ENCODE data around the gene BIRC3. TPM values are rescaled to one million over a fixed set of nuclear protein-coding genes. Genes with fewer than 3 reads are reported as not detected.

The BIRC3 gene
- total RNA-seq = 0.16 and 0.62 TPM in 2 replicates
- 0.05 TPM for polyA plus RNA-seq (2012)

GRCh38 chr11:102317099-102317767 lies at the start of gene BIRC3:
Gene BIRC3, plus strand, starts transcription at chr11:102317484. Its CDS starts 7,026 bp downstream, at chr11:102324510.
- peak; percentile 98 for DNase-seq (ENCODE audit: low read depth)

- DNase-seq (ENCODE audit: low read depth) = no peak
Observed at GRCh38 chr11:102267609-102268008, 49.7 kb upstream of the BIRC3 start.

- DNase-seq (ENCODE audit: low read depth) = peak; percentile 78
Observed at GRCh38 chr11:102268083-102268984, 49.0 kb upstream of the BIRC3 start.

- no peak for DNase-seq (ENCODE audit: low read depth)
Observed at GRCh38 chr11:102268985-102269470, 48.3 kb upstream of the BIRC3 start.

GRCh38 chr11:102269927-102270326 lies 47.4 kb upstream of the BIRC3 start:
- no peak for DNase-seq (ENCODE audit: low read depth)

- DNase-seq (ENCODE audit: low read depth) = no peak
Observed at GRCh38 chr11:102272047-102272824, 45.0 kb upstream of the BIRC3 start.

- DNase-seq (ENCODE audit: low read depth) = no peak
Observed at GRCh38 chr11:102274628-102275027, 42.7 kb upstream of the BIRC3 start.

- DNase-seq (ENCODE audit: low read depth) = peak; percentile 39
Observed at GRCh38 chr11:102276362-102276761, 40.9 kb upstream of the BIRC3 start.

GRCh38 chr11:102276783-102277182 lies 40.5 kb upstream of the BIRC3 start:
- DNase-seq (ENCODE audit: low read depth) = no peak

GRCh38 chr11:102279641-102280170 lies 37.6 kb upstream of the BIRC3 start:
- peak; percentile 38 for DNase-seq (ENCODE audit: low read depth)

GRCh38 chr11:102280245-102280833 lies 36.9 kb upstream of the BIRC3 start:
- DNase-seq (ENCODE audit: low read depth) = no peak

GRCh38 chr11:102283116-102283485 lies 34.2 kb upstream of the BIRC3 start:
- no peak for DNase-seq (ENCODE audit: low read depth)

GRCh38 chr11:102284008-102284407 lies 33.3 kb upstream of the BIRC3 start:
- no peak for DNase-seq (ENCODE audit: low read depth)

- no peak for DNase-seq (ENCODE audit: low read depth)
Observed at GRCh38 chr11:102286292-102286691, 31.0 kb upstream of the BIRC3 start.

GRCh38 chr11:102287964-102288724 lies 29.1 kb upstream of the BIRC3 start:
- peak; percentile 80 for DNase-seq (ENCODE audit: low read depth)

- DNase-seq (ENCODE audit: low read depth) = no peak
Observed at GRCh38 chr11:102288725-102289083, 28.6 kb upstream of the BIRC3 start.

- no peak for DNase-seq (ENCODE audit: low read depth)
Observed at GRCh38 chr11:102289592-102289991, 27.7 kb upstream of the BIRC3 start.

- no peak for DNase-seq (ENCODE audit: low read depth)
Observed at GRCh38 chr11:102291831-102292230, 25.5 kb upstream of the BIRC3 start.

GRCh38 chr11:102292933-102293332 lies 24.4 kb upstream of the BIRC3 start:
- DNase-seq (ENCODE audit: low read depth) = no peak
